Endothelial cell of umbilical vein (primary cell): ENCODE data around the gene XNDC1N. TPM values are rescaled to one million over a fixed set of nuclear protein-coding genes. Genes with fewer than 3 reads are reported as not detected.

Source experiments
- BruUV-seq: library from RNA; stranded (reverse); fragments of 400-500 nt; replicated peaks from 2 replicates; lab custom pipeline; 2021; lab: Mats Ljungman, UMichigan
- CTCF ChIA-PET: fragments of 300-600, 350-600 bp; sonication (Branson Sonifier 250); formaldehyde crosslinking; loops from one replicate; lab custom pipeline; 2021; ENCODE audit warnings: antibody characterized with exemption, inconsistent platforms; lab: Charles Lee
- POLR2A ChIA-PET: fragments of 300-600, 350-600 bp; sonication (Branson Sonifier 250); formaldehyde crosslinking; loops from one replicate; lab custom pipeline; 2021; ENCODE audit warnings: antibody characterized with exemption, inconsistent platforms; lab: Charles Lee
- DNase-seq: peaks from one replicate; pipeline ENCODE4 v3.0.0-alpha.2; 2011; ENCODE audit warnings: low read depth, low spot score
- FAIRE-seq: peaks from 2 replicates; lab custom pipeline; 2011; peaks lifted over from hg19 to GRCh38; lab: Jason Lieb, UNC
- H2AFZ ChIP-seq: 2 replicates; pipeline ENCODE4 v1.6.0; 2012; ENCODE audit warnings: low read depth, low read length, control low read depth, inconsistent platforms
- H3K27ac ChIP-seq: 2 replicates; pipeline ENCODE4 v1.5.1; 2011; ENCODE audit warnings: low read depth, mild to moderate bottlenecking, control low read depth, low read length, moderate library complexity; ENCODE audit not compliant: insufficient read depth
- H3K27me3 ChIP-seq, 2 experiments: 2 replicates each; pipeline versions ENCODE4 v1.6.0 to v1.6.1; 2011; ENCODE audit warnings: low read length in 2 of 2, mixed read lengths in 1 of 2; ENCODE audit not compliant: control insufficient read depth in 2 of 2, insufficient read depth in 2 of 2
- H3K36me3 ChIP-seq, 2 experiments: 2 replicates in 1 of 2; 3 replicates in 1 of 2; pipeline ENCODE4 v1.5.1; 2011; ENCODE audit warnings: low read length in 2 of 2, mild to moderate bottlenecking in 1 of 2, moderate library complexity in 1 of 2; ENCODE audit not compliant: control insufficient read depth in 2 of 2, insufficient read depth in 2 of 2; ENCODE audit errors: extremely low read depth in 1 of 2
- H3K4me1 ChIP-seq: 3 replicates; pipeline ENCODE4 v1.5.1; 2011; ENCODE audit warnings: mild to moderate bottlenecking, low read length; ENCODE audit not compliant: control insufficient read depth, insufficient read depth; ENCODE audit errors: extremely low read depth
- H3K4me2 ChIP-seq: 2 replicates; pipeline ENCODE4 v1.6.1; 2011; ENCODE audit warnings: low read length, control low read depth, mixed read lengths; ENCODE audit not compliant: insufficient read depth
- H3K4me3 ChIP-seq, 3 experiments: fragments of 200-600 bp in 1 of 3; sonication (generic), shearing (Covaris generic) in 1 of 3; replicated peaks in 1 of 3; 2 replicates each; pipeline ENCODE4 v1.5.1; 2011 to 2016; ENCODE audit warnings: control low read depth in 3 of 3, low read length in 3 of 3, mild to moderate bottlenecking in 2 of 3, inconsistent platforms in 1 of 3, low read depth in 1 of 3, moderate library complexity in 1 of 3; ENCODE audit not compliant: insufficient read depth in 1 of 3
- H3K79me2 ChIP-seq: 2 replicates; pipeline ENCODE4 v1.6.0; 2012; ENCODE audit warnings: low read length, inconsistent platforms; ENCODE audit not compliant: control insufficient read depth, insufficient read depth
- H3K9ac ChIP-seq: replicated peaks from 2 replicates; pipeline ENCODE3; 2011; ENCODE audit warnings: low read length, control low read depth; ENCODE audit not compliant: insufficient read depth; ENCODE audit errors: extremely low read depth
- H3K9me1 ChIP-seq: replicated peaks from 3 replicates; pipeline ENCODE4 v1.6.0; 2011; ENCODE audit warnings: mild to moderate bottlenecking, low read length; ENCODE audit not compliant: control insufficient read depth, insufficient read depth; ENCODE audit errors: extremely low read depth
- H3K9me3 ChIP-seq: replicated peaks from 2 replicates; pipeline ENCODE4 v1.5.1; 2012; ENCODE audit warnings: low read length, inconsistent platforms; ENCODE audit not compliant: control insufficient read depth, insufficient read depth
- H4K20me1 ChIP-seq: replicated peaks from 2 replicates; pipeline ENCODE3; 2011; ENCODE audit warnings: mild to moderate bottlenecking, low read length; ENCODE audit not compliant: control insufficient read depth, insufficient read depth; ENCODE audit errors: extremely low read depth
- EZH2 ChIP-seq: IDR thresholded peaks from 2 replicates; pipeline ENCODE4 v1.6.1; 2012; ENCODE audit warnings: borderline replicate concordance, low read depth, mild to moderate bottlenecking, moderate library complexity, low read length, inconsistent platforms; ENCODE audit not compliant: severe bottlenecking
- FOS ChIP-seq: IDR thresholded peaks from 2 replicates; pipeline ENCODE4 v1.6.1; 2011; ENCODE audit warnings: mild to moderate bottlenecking, low read length, moderate library complexity, borderline replicate concordance; ENCODE audit not compliant: insufficient read depth
- GATA2 ChIP-seq: IDR thresholded peaks from 2 replicates; pipeline ENCODE4 v1.7.0; 2011; ENCODE audit warnings: low read depth, mild to moderate bottlenecking, moderate library complexity, mixed read lengths, low read length; ENCODE audit not compliant: insufficient read length, insufficient read depth
- JUN ChIP-seq: IDR thresholded peaks from 2 replicates; pipeline ENCODE4 v1.6.1; 2011; ENCODE audit warnings: borderline replicate concordance, low read depth; ENCODE audit not compliant: insufficient read length, insufficient read depth
- MYC ChIP-seq: IDR thresholded peaks from one replicate; pipeline ENCODE4 v1.6.1; 2011; ENCODE audit warnings: mild to moderate bottlenecking, low read depth, low read length
- POLR2A ChIP-seq: IDR thresholded peaks from 2 replicates; pipeline ENCODE4 v1.6.1; 2012; ENCODE audit warnings: low read depth, mild to moderate bottlenecking, control low read depth, low read length
- POLR2AphosphoS5 ChIP-seq: IDR thresholded peaks from 2 replicates; pipeline ENCODE4 v1.6.1; 2012; ENCODE audit warnings: low read depth, mild to moderate bottlenecking, control low read depth, low read length, moderate library complexity; ENCODE audit not compliant: insufficient read depth
- dilution Hi-C: fragments of 300-500 bp; cut with MboI; formaldehyde crosslinking; loops from one replicate; pipeline ENCODE4 v1.15.0; 2019; ENCODE audit warnings: low sequenced_read_pairs; ENCODE audit not compliant: extremely low pct_ligation_motif_present
- intact Hi-C: fragments of 100-400 bp; cut with micrococcal nuclease; formaldehyde crosslinking; loops from one replicate; pipeline ENCODE4 v1.10.0; 2022
- polyA plus RNA-seq, 4 experiments: library from polyadenylated mRNA; depleted of rRNA in 3 of 4; stranded (reverse) in 3 of 4; unstranded in 1 of 4; fragments of >200 nt; gene quantifications; 2 replicates each; pipeline versions ENCODE4 v1.2.1 to v1.2.3, GENCODE V29; 2011 to 2012; ENCODE audit warnings: missing spikeins in 1 of 4
- total RNA-seq: library from RNA; stranded (reverse); gene quantifications from 2 replicates; pipeline ENCODE4 v1.2.3, GENCODE V29; 2021
- TF ChIP-seq, protein P1 (sequence below): IDR thresholded peaks from 2 replicates; pipeline ENCODE4 v1.6.1; 2011; ENCODE audit not compliant: insufficient read depth, insufficient read length
- TF ChIP-seq, protein P2 (sequence below), 2 donors: IDR thresholded peaks; 1 replicate in 1 of 2; 2 replicates in 1 of 2; pipeline ENCODE4 v1.5.1; 2011; ENCODE audit warnings: low read length in 2 of 2, mild to moderate bottlenecking in 2 of 2, moderate library complexity in 2 of 2, control low read depth in 1 of 2, inconsistent platforms in 1 of 2, low read depth in 1 of 2; ENCODE audit not compliant: insufficient read depth in 1 of 2; ENCODE audit errors: extremely low read depth in 1 of 2

Gene XNDC1N
- total and polyA plus RNA-seq, 2 donors (not counting 3 experiments of a cell fraction or from before 2014, with no cell fraction given): 3.5 to 9.0 TPM

DNA sequence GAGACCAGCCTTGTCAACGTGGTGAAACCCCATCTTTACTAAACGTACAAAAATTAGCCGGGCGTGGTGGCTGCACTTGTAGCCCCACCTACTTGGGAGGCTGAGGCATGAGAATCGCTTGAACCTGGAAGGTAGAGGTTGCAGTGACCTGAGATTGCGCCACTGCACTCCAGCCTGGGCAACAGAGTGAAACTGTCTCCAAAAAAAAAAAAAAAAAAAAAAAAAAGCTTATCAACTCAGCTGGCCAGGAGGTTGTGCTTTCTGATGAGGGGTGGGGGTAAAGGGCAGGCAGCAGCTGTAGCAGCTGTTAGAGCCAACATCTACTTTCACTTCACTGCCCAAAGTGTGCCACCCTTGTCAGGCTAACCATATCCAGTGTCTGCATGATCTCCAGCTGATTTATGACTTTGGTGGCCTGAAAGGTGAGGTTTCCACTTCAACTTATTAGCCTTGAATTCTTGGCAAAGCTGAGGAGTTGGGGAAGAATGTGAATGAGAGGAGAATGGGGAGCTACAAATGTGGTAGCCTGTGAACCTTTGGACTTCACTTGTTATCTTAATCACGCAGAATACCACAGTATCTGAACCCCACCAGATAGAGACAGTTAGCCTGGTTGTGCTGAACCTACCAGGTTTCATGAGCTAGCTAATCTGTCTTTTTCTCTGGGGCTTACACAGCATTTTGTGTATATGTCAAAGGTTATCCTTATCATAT lies 20.1 kb upstream of the XNDC1N start:
- no peaks in the 10 kb centered on the region for H4K20me1 ChIP-seq
- no TSS peak for BruUV-seq
- intact Hi-C loops (no loop called here), dilution Hi-C loops (no loop called here)
- no peaks in the 10 kb centered on the region for H3K36me3 ChIP-seq
- POLR2A ChIA-PET: interaction anchor here (0.9 kb wide), 1 partner anchor 20 kb away, joined by 17 read pairs; the partner anchor contains the start of genes RNF121 and XNDC1N
- H3K27ac ChIP-seq: peak overlapping the region; percentile 32
- peak; percentile 77 for DNase-seq
- no peak overlapping the region for H3K4me3 ChIP-seq
- no peak for FAIRE-seq
- H3K27me3 ChIP-seq: no peaks in the 10 kb centered on the region
- H3K4me1 ChIP-seq: peaks cover 56% of the 10 kb centered on the region
- no peak overlapping the region for H2AFZ ChIP-seq
- H3K9ac ChIP-seq: no peak overlapping the region
- H3K4me2 ChIP-seq: peak overlapping the region; percentile 40
- no peaks in the 10 kb centered on the region for H3K9me3 ChIP-seq
- peaks cover 82% of the 10 kb centered on the region for H3K79me2 ChIP-seq
- CTCF ChIA-PET: interaction anchor here (0.6 to 1.4 kb wide), 6 partner anchors 10 to 84 kb away, joined by 3 to 10 read pairs (median 4); partner anchors contain the start of genes RNF121 and XNDC1N
- no peaks in the 10 kb centered on the region for H3K9me1 ChIP-seq
- peak; percentile 38 for TF ChIP-seq POLR2A
- TF ChIP-seq, protein P1, sequence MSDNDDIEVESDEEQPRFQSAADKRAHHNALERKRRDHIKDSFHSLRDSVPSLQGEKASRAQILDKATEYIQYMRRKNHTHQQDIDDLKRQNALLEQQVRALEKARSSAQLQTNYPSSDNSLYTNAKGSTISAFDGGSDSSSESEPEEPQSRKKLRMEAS: no peak
- TF ChIP-seq JUN: no peak
- no peak for TF ChIP-seq MYC
- peak; percentile 20 for TF ChIP-seq POLR2AphosphoS5

DNA sequence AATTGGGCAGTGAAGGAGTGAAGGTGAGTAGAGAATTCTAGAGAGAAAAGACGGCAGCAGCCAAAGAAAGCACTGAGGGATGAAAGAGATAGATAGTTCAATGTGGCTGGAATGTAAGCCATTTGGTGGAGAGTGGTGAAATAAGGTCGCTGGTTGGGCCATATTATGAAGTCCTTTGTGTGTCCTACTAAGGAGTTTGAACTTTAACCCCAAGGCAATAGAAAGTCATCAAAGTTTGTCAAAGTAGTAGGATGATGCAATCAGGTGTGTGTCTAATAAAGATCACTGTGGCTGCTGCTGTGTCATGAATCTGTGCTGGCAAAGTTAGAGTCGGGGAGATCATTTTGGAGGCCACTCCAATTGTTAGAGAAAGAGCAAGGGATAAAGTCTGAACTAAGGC lies 19.1 kb upstream of the XNDC1N start:
- Histone ChIP-seq H3K4me3 (no peak overlapping the region), H3K9me1 (no peaks in the 10 kb centered on the region), H3K36me3 (no peaks in the 10 kb centered on the region), H3K9me3 (no peaks in the 10 kb centered on the region), H3K27ac (peak overlapping the region; percentile 89), H3K4me2 (no peak overlapping the region), H3K27me3 (no peaks in the 10 kb centered on the region), H3K4me1 (peaks cover 64% of the 10 kb centered on the region), H4K20me1 (no peaks in the 10 kb centered on the region), H3K9ac (no peak overlapping the region), H3K79me2 (peaks cover 82% of the 10 kb centered on the region), H2AFZ (no peak overlapping the region)
- FAIRE-seq (no peak), DNase-seq (no peak)
- intact Hi-C loops (no loop called here), dilution Hi-C loops (no loop called here)
- ChIA-PET CTCF (interaction anchor here (1.2 to 1.5 kb wide), 3 partner anchors 14 to 30 kb away, joined by 3 to 4 read pairs (median 4); no protein-coding TSS in a partner anchor), POLR2A (no interaction called here)
- BruUV-seq: no TSS peak
- no peak for TF ChIP-seq FOS
- no peak for TF ChIP-seq GATA2
- no peak for TF ChIP-seq EZH2
- TF ChIP-seq, protein P1: no peak
- TF ChIP-seq POLR2A: no peak
- TF ChIP-seq, protein P2, sequence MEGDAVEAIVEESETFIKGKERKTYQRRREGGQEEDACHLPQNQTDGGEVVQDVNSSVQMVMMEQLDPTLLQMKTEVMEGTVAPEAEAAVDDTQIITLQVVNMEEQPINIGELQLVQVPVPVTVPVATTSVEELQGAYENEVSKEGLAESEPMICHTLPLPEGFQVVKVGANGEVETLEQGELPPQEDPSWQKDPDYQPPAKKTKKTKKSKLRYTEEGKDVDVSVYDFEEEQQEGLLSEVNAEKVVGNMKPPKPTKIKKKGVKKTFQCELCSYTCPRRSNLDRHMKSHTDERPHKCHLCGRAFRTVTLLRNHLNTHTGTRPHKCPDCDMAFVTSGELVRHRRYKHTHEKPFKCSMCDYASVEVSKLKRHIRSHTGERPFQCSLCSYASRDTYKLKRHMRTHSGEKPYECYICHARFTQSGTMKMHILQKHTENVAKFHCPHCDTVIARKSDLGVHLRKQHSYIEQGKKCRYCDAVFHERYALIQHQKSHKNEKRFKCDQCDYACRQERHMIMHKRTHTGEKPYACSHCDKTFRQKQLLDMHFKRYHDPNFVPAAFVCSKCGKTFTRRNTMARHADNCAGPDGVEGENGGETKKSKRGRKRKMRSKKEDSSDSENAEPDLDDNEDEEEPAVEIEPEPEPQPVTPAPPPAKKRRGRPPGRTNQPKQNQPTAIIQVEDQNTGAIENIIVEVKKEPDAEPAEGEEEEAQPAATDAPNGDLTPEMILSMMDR (IDR thresholded peaks at IDR 0.05; ENCODE audit: extremely low read depth in 1 of 2, insufficient read depth in 1 of 2, low read depth in 1 of 2, low read length in 2 of 2): no peak
